Measurements from ENCODE around the gene SHISAL2A. TPM values are rescaled to one million over a fixed set of nuclear protein-coding genes. Genes with fewer than 3 reads are reported as not detected.

SHISAL2A gene
- total RNA-seq, 1 experiment from 2014 or later = 0.90 TPM

DNA sequence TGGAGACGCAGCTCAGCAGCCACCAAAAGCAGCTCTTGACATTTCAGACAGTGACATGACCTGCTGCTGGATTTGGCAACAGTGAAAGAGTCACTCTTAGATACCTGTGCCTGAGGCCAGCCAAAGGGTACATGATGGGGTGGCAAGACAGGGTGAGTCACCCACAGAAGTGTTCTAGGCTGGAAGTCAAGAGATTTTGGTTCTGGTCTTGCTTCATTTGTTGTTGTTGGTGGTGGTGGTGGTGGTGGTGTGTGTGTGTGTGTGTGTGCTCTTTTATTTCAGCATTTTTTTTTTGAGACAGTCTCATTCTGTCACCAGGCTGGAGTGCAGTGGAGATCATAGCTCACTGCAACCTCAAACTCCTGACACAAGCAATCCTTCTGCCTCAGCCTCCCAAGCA lies 25.8 kb downstream of the SHISAL2A start:
- H3K14ac ChIP-seq (ENCODE audit: insufficient read depth, low read length) = no peak overlapping the region
- no peak overlapping the region for H4K5ac ChIP-seq (ENCODE audit: insufficient read length, low read depth, low read length)
- H3K23ac ChIP-seq (ENCODE audit: insufficient read length, low read depth, low read length) = no peak overlapping the region
- no peak overlapping the region for H3K27ac ChIP-seq (ENCODE audit: insufficient read length, low read depth, low read length)
- Mint-ChIP-seq H3K4me3 (no peak overlapping the region), H3K36me3 (ENCODE audit: insufficient read depth in 1 of 3, low read depth in 3 of 3) (no peaks in the 10 kb centered on the region), H3K4me1 (peaks cover 30 to 46% of the 10 kb centered on the region in 2 experiments), H3K9me3 (no peaks in the 10 kb centered on the region), H3K27me3 (ENCODE audit: low read depth) (no peaks in the 10 kb centered on the region), H3K27ac (no peak overlapping the region)
- no peaks in the 10 kb centered on the region for H3K9me3 ChIP-seq (ENCODE audit: control insufficient read depth, low read depth, low read length)
- peaks cover 3% of the 10 kb centered on the region for H3K23me2 ChIP-seq (ENCODE audit: insufficient read length, low read depth, low read length, poor library complexity, severe bottlenecking)
- H2BK12ac ChIP-seq (ENCODE audit: insufficient read length, low read depth, low read length) = peak overlapping the region; percentile 18
- DNase-seq = no peak
- H3T11ph ChIP-seq (ENCODE audit: low read length) = no peak overlapping the region
- H3K4me1 ChIP-seq (ENCODE audit: insufficient read depth, low read length) = peaks cover 3% of the 10 kb centered on the region; the same call in 1 of the 2 replicates
- H4K91ac ChIP-seq (ENCODE audit: insufficient read length, low read depth, low read length) = no peak overlapping the region
- no peak overlapping the region for H2AFZ ChIP-seq (ENCODE audit: low read length)
- no peak overlapping the region for H2BK5ac ChIP-seq (ENCODE audit: insufficient read length, low read length)
- no peak overlapping the region for H3K56ac ChIP-seq (ENCODE audit: insufficient read length, low read depth, low read length)
- H2BK15ac ChIP-seq (ENCODE audit: low read depth, low read length) = no peak overlapping the region
- H3K79me1 ChIP-seq (ENCODE audit: insufficient read depth, low read depth, low read length, poor library complexity, severe bottlenecking) = no peaks in the 10 kb centered on the region
- no peak overlapping the region for H4K8ac ChIP-seq (replicated peaks; ENCODE audit: insufficient read length, low read depth, low read length)
- H3K4me2 ChIP-seq (ENCODE audit: insufficient read depth, insufficient read length, low read length) = no peak overlapping the region
- no peak overlapping the region for H3K18ac ChIP-seq (ENCODE audit: insufficient read length, low read depth, low read length)
- WGBS (ENCODE audit: extremely low coverage, insufficient read length, low lambda C conversion rate) = no CpG with 5 or more reads among the region's 1 CpG
- no peaks in the 10 kb centered on the region for H4K20me1 ChIP-seq (ENCODE audit: control insufficient read depth, insufficient read depth, insufficient read length)
- H3K79me2 ChIP-seq (ENCODE audit: insufficient read depth, low read length) = no peaks in the 10 kb centered on the region
- no peak overlapping the region for H2BK20ac ChIP-seq (ENCODE audit: low read depth, low read length, poor library complexity, severe bottlenecking)
- no peak overlapping the region for H2AK5ac ChIP-seq (ENCODE audit: insufficient read length, low read length)
- H3K27me3 ChIP-seq (ENCODE audit: insufficient read depth, low read length) = no peaks in the 10 kb centered on the region; the same call in 1 of the 2 replicates
- TF ChIP-seq, protein P1, sequence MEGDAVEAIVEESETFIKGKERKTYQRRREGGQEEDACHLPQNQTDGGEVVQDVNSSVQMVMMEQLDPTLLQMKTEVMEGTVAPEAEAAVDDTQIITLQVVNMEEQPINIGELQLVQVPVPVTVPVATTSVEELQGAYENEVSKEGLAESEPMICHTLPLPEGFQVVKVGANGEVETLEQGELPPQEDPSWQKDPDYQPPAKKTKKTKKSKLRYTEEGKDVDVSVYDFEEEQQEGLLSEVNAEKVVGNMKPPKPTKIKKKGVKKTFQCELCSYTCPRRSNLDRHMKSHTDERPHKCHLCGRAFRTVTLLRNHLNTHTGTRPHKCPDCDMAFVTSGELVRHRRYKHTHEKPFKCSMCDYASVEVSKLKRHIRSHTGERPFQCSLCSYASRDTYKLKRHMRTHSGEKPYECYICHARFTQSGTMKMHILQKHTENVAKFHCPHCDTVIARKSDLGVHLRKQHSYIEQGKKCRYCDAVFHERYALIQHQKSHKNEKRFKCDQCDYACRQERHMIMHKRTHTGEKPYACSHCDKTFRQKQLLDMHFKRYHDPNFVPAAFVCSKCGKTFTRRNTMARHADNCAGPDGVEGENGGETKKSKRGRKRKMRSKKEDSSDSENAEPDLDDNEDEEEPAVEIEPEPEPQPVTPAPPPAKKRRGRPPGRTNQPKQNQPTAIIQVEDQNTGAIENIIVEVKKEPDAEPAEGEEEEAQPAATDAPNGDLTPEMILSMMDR (conservative IDR thresholded peaks at IDR 0.05) = no peak
- no peak overlapping the region for H2BK120ac ChIP-seq (ENCODE audit: low read depth, low read length, poor library complexity, severe bottlenecking)
- H3K4ac ChIP-seq (ENCODE audit: low read depth, low read length) = no peak overlapping the region
- no peak overlapping the region for H3K9ac ChIP-seq (ENCODE audit: extremely low read depth, insufficient read length, low read length)

Measured in H9 (cell line).